Mesenchymal stem cell (in vitro differentiated cells and primary cell): ENCODE results near the gene KRT20.

Experiments used
- DNase-seq: peaks from one replicate; pipeline ENCODE4 v3.0.0-alpha.2; 2013
- H2AFZ ChIP-seq: one replicate; pipeline ENCODE4 v1.6.1; 2013; ENCODE audit warnings: low read depth, mild to moderate bottlenecking, control low read depth, inconsistent platforms, low read length, moderate library complexity
- H2AK5ac ChIP-seq: 2 replicates; pipeline ENCODE4 v1.6.1; 2013; ENCODE audit warnings: low read length, moderate library complexity, mild to moderate bottlenecking, inconsistent platforms; ENCODE audit not compliant: severe bottlenecking
- H2BK120ac ChIP-seq: one replicate; pipeline ENCODE4 v1.6.1; 2013; ENCODE audit warnings: low read depth, mild to moderate bottlenecking, inconsistent platforms, low read length, moderate library complexity
- H2BK12ac ChIP-seq, 2 experiments: one replicate each; pipeline ENCODE4 v1.6.1; 2013; ENCODE audit warnings: inconsistent platforms in 2 of 2, low read length in 2 of 2, mild to moderate bottlenecking in 2 of 2, moderate library complexity in 2 of 2, control low read depth in 1 of 2
- H2BK15ac ChIP-seq: one replicate; pipeline ENCODE4 v1.6.1; 2013; ENCODE audit warnings: mild to moderate bottlenecking, low read depth, inconsistent platforms; ENCODE audit not compliant: poor library complexity, severe bottlenecking
- H2BK5ac ChIP-seq: 2 replicates; pipeline ENCODE4 v1.6.1; 2013; ENCODE audit warnings: low read depth, mild to moderate bottlenecking, low read length, control low read depth, inconsistent platforms; ENCODE audit not compliant: poor library complexity, severe bottlenecking
- H3K14ac ChIP-seq, 2 experiments: one replicate each; pipeline ENCODE4 v1.6.1; 2013; ENCODE audit warnings: inconsistent platforms in 2 of 2, low read length in 2 of 2, control low read depth in 1 of 2, mild to moderate bottlenecking in 1 of 2, moderate library complexity in 1 of 2
- H3K18ac ChIP-seq, 2 experiments: one replicate each; pipeline ENCODE4 v1.6.1; 2013; ENCODE audit warnings: inconsistent platforms in 2 of 2, low read length in 2 of 2, control low read depth in 1 of 2, low read depth in 1 of 2, mild to moderate bottlenecking in 1 of 2
- H3K23ac ChIP-seq, 2 experiments: one replicate each; pipeline ENCODE4 v1.6.1; 2013; ENCODE audit warnings: inconsistent platforms in 2 of 2, low read length in 2 of 2, mild to moderate bottlenecking in 2 of 2, moderate library complexity in 2 of 2, control low read depth in 1 of 2
- H3K27ac ChIP-seq: 2 replicates; pipeline ENCODE4 v1.5.1; 2013; ENCODE audit warnings: mild to moderate bottlenecking, moderate library complexity, low read length, control low read depth, inconsistent platforms; ENCODE audit not compliant: poor library complexity, severe bottlenecking
- H3K27me3 ChIP-seq, 2 experiments: 2 replicates each; pipeline versions ENCODE4 v1.6.1 to v1.7.0; 2013; ENCODE audit warnings: low read length in 2 of 2, mild to moderate bottlenecking in 2 of 2, moderate library complexity in 2 of 2, control low read depth in 1 of 2, inconsistent platforms in 1 of 2; ENCODE audit not compliant: control insufficient read depth in 1 of 2, insufficient read depth in 1 of 2
- H3K36me3 ChIP-seq, 2 experiments: 2 replicates each; pipeline versions ENCODE4 v1.6.1 to v1.7.0; 2013; ENCODE audit warnings: low read length in 2 of 2, control low read depth in 1 of 2, inconsistent platforms in 1 of 2, low read depth in 1 of 2, mild to moderate bottlenecking in 1 of 2; ENCODE audit not compliant: insufficient read depth in 2 of 2, control insufficient read depth in 1 of 2
- H3K4ac ChIP-seq, 2 experiments: one replicate each; pipeline ENCODE4 v1.6.1; 2013; ENCODE audit warnings: inconsistent platforms in 2 of 2, low read length in 2 of 2, mild to moderate bottlenecking in 2 of 2, moderate library complexity in 2 of 2, control low read depth in 1 of 2, low read depth in 1 of 2
- H3K4me1 ChIP-seq: 2 replicates; pipeline ENCODE4 v1.6.1; 2013; ENCODE audit warnings: low read depth, low read length, control low read depth; ENCODE audit not compliant: control insufficient read depth, insufficient read depth
- H3K4me2 ChIP-seq: 2 replicates; pipeline ENCODE4 v1.6.1; 2013; ENCODE audit warnings: low read length, mild to moderate bottlenecking, inconsistent platforms; ENCODE audit not compliant: poor library complexity, severe bottlenecking
- H3K4me3 ChIP-seq, 2 experiments: 2 replicates each; pipeline versions ENCODE4 v1.5.1 to v1.7.0; 2013; ENCODE audit warnings: low read length in 2 of 2, mild to moderate bottlenecking in 2 of 2, control low read depth in 1 of 2, low read depth in 1 of 2; ENCODE audit not compliant: insufficient read depth in 1 of 2
- H3K79me1 ChIP-seq: replicated peaks from 2 replicates; pipeline ENCODE4 v1.6.1; 2013; ENCODE audit warnings: mild to moderate bottlenecking, control low read depth, low read length, inconsistent platforms; ENCODE audit not compliant: poor library complexity, severe bottlenecking
- H3K9ac ChIP-seq: 2 replicates; pipeline ENCODE4 v1.7.0; 2013; ENCODE audit warnings: mild to moderate bottlenecking, low read length, moderate library complexity
- H3K9me3 ChIP-seq: 2 replicates; pipeline ENCODE4 v1.7.0; 2013; ENCODE audit warnings: mild to moderate bottlenecking, low read length; ENCODE audit not compliant: control insufficient read depth
- H4K8ac ChIP-seq: one replicate; pipeline ENCODE4 v1.6.1; 2013; ENCODE audit warnings: inconsistent platforms, mild to moderate bottlenecking, low read length, moderate library complexity
- H4K91ac ChIP-seq: one replicate; pipeline ENCODE4 v1.6.1; 2013; ENCODE audit warnings: mild to moderate bottlenecking, low read length, inconsistent platforms
- WGBS: methylation state at CpG from one replicate; pipeline ENCODE4 v1.1.7; 2013; ENCODE audit warnings: mixed read lengths; 5-methylcytosine and 5-hydroxymethylcytosine counted together

KRT20 gene

DNA sequence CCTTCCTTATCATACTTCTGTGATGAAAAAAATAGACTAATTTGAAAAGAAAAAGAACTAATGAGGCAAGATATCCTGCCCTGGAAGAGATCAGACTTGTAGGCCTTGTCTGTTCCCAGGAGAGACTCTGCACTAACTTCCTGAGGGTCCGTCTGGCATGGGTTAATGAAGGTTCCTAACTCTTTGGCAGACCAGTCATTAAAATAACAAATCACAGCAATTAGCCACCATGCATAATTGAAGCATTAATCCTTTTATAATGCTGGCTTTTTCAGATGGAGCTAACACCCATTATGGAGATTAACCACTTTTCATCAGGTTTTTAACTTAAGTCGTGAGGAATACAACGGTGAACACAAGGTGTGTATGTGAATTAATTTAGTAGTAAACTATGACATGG lies 52.2 kb downstream of the KRT20 start:
- no peak overlapping the region for H3K4me2 ChIP-seq
- H4K91ac ChIP-seq, result no peak overlapping the region
- no peaks in the 10 kb centered on the region for H3K9me3 ChIP-seq
- 77% methylated on average over 1 of the region's 3 CpGs for WGBS
- H2BK15ac ChIP-seq, result no peak overlapping the region
- H3K79me1 ChIP-seq, result peaks cover 7% of the 10 kb centered on the region
- no peak overlapping the region for H3K4me3 ChIP-seq
- H3K18ac ChIP-seq, result no peak overlapping the region
- H3K27ac ChIP-seq, result no peak overlapping the region
- DNase-seq, result no peak
- no peak overlapping the region for H3K23ac ChIP-seq
- H2AFZ ChIP-seq, result no peak overlapping the region
- no peak overlapping the region for H2AK5ac ChIP-seq
- H3K9ac ChIP-seq, result no peak overlapping the region
- no peaks in the 10 kb centered on the region for H3K27me3 ChIP-seq
- no peak overlapping the region for H4K8ac ChIP-seq
- peaks cover 7 to 19% of the 10 kb centered on the region in 2 experiments for H3K36me3 ChIP-seq
- no peaks in the 10 kb centered on the region for H3K4me1 ChIP-seq
- H2BK12ac ChIP-seq, result no peak overlapping the region
- no peak overlapping the region for H2BK5ac ChIP-seq
- H3K14ac ChIP-seq, result no peak overlapping the region
- H3K4ac ChIP-seq, result no peak overlapping the region
- no peak overlapping the region for H2BK120ac ChIP-seq

DNA sequence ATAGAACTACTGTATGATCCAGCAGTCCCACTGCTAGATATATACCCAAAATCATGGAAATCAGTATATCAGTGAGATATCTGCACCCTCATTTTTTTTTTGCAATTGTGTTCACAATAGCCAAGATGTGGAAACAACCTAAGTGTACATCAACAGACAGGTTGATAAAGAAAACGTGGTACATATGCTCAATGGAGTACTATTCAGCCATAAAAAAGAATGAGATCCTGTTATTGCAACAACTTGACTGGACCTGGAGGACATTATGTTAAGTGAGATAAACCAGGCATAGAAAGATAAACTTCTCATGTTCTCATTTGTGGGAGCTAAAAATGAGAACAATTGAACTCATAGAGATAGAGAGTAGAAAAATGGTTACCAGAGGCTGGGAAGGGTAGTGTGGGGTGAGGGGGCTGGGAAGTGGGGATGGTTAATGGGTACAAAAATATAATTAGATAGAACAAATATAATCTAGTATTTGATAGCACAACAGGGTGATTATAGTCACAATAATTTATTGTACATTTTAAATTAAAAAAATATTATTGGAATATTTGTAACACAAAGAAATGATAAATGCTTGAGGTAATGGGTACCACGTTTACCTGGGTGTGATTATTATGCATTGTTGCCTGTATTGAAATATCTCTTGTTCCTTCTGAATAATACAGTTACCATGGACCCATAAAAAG lies 54.8 kb downstream of the KRT20 start:
- Histone ChIP-seq H3K4me3 (no peak overlapping the region), H3K14ac (no peak overlapping the region), H3K27me3 (no peaks in the 10 kb centered on the region), H3K18ac (no peak overlapping the region), H3K36me3 (peaks cover 7 to 16% of the 10 kb centered on the region in 2 experiments), H2BK120ac (no peak overlapping the region), H3K9ac (no peak overlapping the region), H4K8ac (no peak overlapping the region), H3K4ac (no peak overlapping the region), H3K79me1 (peaks cover 15% of the 10 kb centered on the region), H2BK15ac (no peak overlapping the region), H3K9me3 (no peaks in the 10 kb centered on the region), H4K91ac (no peak overlapping the region), H2BK5ac (no peak overlapping the region), H3K4me2 (no peak overlapping the region), H3K27ac (no peak overlapping the region), H3K23ac (no peak overlapping the region), H2BK12ac (no peak overlapping the region), H2AK5ac (no peak overlapping the region), H3K4me1 (no peaks in the 10 kb centered on the region), H2AFZ (no peak overlapping the region)
- 100% methylated on average over 1 of the region's 2 CpGs for WGBS
- no peak for DNase-seq

DNA sequence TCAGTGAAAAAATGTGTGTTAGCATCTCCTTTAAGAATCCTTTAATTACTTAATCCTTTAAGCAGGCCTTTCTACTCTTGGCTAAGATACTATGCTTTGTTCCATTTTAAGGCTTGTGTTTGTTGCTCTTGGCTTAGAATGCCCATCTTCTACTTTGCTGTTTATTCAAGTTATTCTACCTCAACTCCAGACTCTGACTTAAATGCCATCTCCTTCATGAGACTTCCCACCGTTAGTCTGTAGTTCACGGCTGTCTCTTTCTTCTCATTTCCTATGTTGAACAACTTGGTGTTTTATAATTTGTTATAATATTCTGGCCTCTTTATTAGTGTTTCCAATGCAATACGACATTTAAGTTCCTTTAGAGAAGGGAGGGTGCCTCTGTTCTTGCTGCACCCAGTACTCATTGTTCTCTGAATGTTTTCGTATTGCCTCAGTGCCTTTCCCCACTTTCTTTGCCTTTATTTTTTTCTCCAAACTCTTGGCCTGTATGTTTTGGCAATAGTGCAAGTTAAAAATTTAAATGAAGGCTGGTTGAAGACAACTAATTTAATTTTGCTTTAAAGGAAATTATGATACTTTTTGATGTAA lies 56.5 kb downstream of the KRT20 start:
- 60% methylated on average over 1 of the region's 4 CpGs for WGBS
- Histone ChIP-seq H3K9ac (no peak overlapping the region), H3K4me2 (no peak overlapping the region), H2BK120ac (no peak overlapping the region), H3K27me3 (no peaks in the 10 kb centered on the region), H4K91ac (no peak overlapping the region), H3K4ac (no peak overlapping the region), H3K9me3 (no peaks in the 10 kb centered on the region), H3K14ac (no peak overlapping the region), H3K79me1 (peaks cover 12% of the 10 kb centered on the region), H2BK12ac (no peak overlapping the region), H2BK15ac (no peak overlapping the region), H3K36me3 (peaks cover 0 to 2% of the 10 kb centered on the region in 2 experiments), H3K23ac (no peak overlapping the region), H2AK5ac (no peak overlapping the region), H2BK5ac (no peak overlapping the region), H3K4me1 (no peaks in the 10 kb centered on the region), H3K27ac (no peak overlapping the region), H3K18ac (no peak overlapping the region), H4K8ac (no peak overlapping the region), H3K4me3 (no peak overlapping the region), H2AFZ (no peak overlapping the region)
- DNase-seq, result no peak

DNA sequence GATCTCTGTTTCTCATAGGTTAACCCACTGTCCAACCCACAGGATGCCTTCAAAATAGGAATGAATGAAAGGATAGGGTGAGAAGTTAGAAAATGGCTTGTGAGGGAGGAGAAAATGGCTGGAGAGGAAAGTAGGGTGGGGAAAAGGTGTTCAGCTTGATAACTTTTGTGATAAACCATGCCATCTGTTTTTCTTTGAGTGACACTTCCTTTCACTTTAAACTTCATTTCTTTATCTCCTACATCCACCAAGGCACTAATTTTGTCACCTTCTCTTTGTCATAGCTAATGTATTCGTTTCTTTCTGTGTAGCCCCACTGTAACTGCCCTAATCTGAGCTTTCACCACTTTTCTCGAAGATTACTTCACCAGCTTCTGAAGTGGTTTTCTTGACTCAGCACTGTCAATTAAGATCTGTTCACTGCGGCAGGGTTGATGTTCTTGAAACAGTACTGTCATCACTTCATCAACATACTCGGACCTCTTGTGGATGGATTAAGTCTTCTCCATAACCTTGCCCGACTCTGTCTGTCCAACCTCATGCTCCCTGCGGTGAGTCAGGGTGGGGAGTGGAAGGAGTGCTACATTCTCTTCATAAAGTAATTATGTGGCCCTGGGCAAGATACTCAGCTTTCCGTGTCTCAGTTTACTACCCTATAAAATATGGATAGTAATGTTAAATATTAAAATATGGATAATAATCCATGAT lies 57.1 kb downstream of the KRT20 start:
- peaks cover 12% of the 10 kb centered on the region for H3K79me1 ChIP-seq
- DNase-seq, result peak; percentile 22
- no peak overlapping the region for H2BK5ac ChIP-seq
- no peak overlapping the region for H4K8ac ChIP-seq
- no peaks in the 10 kb centered on the region for H3K27me3 ChIP-seq
- H3K4me1 ChIP-seq, result no peaks in the 10 kb centered on the region
- no peak overlapping the region for H3K4me2 ChIP-seq
- no peak overlapping the region for H3K27ac ChIP-seq
- no peak overlapping the region for H3K14ac ChIP-seq
- no peak overlapping the region for H3K9ac ChIP-seq
- no peak overlapping the region for H3K4me3 ChIP-seq
- H2AFZ ChIP-seq, result no peak overlapping the region
- 87% methylated on average over 5 of the region's 7 CpGs for WGBS
- no peak overlapping the region for H3K4ac ChIP-seq
- no peak overlapping the region for H3K18ac ChIP-seq
- H3K9me3 ChIP-seq, result no peaks in the 10 kb centered on the region
- no peak overlapping the region for H2BK120ac ChIP-seq
- H2BK15ac ChIP-seq, result no peak overlapping the region
- no peak overlapping the region for H4K91ac ChIP-seq
- H2AK5ac ChIP-seq, result no peak overlapping the region
- H3K36me3 ChIP-seq, result peaks cover 0 to 2% of the 10 kb centered on the region in 2 experiments
- no peak overlapping the region for H3K23ac ChIP-seq
- H2BK12ac ChIP-seq, result no peak overlapping the region
